Colonic mucosa (tissue), 4 donors: ENCODE results near the gene NDNF. TPM values are rescaled to one million over a fixed set of nuclear protein-coding genes. Genes with fewer than 3 reads are reported as not detected.

Experiments used
- DNase-seq: peaks from one replicate; pipeline ENCODE4 v3.0.0-alpha.2; 2020
- H3K27ac ChIP-seq: fragments of 200-600 bp; one replicate; pipeline ENCODE4 v1.8.0; 2021
- H3K27me3 ChIP-seq: fragments of 200-600 bp; one replicate; pipeline ENCODE4 v1.8.0; 2021
- H3K36me3 ChIP-seq: fragments of 200-600 bp; one replicate; pipeline ENCODE4 v1.8.0; 2021
- H3K4me1 ChIP-seq: fragments of 200-600 bp; one replicate; pipeline ENCODE4 v1.8.0; 2021; ENCODE audit warnings: mild to moderate bottlenecking
- H3K4me3 ChIP-seq: fragments of 200-600 bp; one replicate; pipeline ENCODE4 v1.8.0; 2021
- H3K9ac ChIP-seq, 2 donors: one replicate each; pipeline ENCODE4 v1.7.0; 2013; ENCODE audit warnings: control low read depth in 2 of 2, low read depth in 2 of 2, low read length in 2 of 2
- H3K9me3 ChIP-seq: fragments of 200-600 bp; one replicate; pipeline ENCODE4 v1.8.0; 2021
- intact Hi-C: fragments of 100-400 bp; cut with DNase I; formaldehyde crosslinking; loops from one replicate; pipeline ENCODE4 v1.14.1; 2022
- total RNA-seq, 2 donors: library from RNA; stranded (reverse); fragmentation: NEBNext Ultra II Directional in 1 of 2; extraction: Animal tissue kit (Norgen Biotek cat#: 25700) in 1 of 2; gene quantifications; one replicate each; pipeline ENCODE4 v1.2.1, GENCODE V29; 2021
- TF ChIP-seq, protein P1 (sequence below): fragments of 200-600 bp; IDR thresholded peaks from one replicate; pipeline ENCODE4 v1.8.0; 2022; ENCODE audit warnings: antibody characterized with exemption, mild to moderate bottlenecking
- donor health status: healthy.
- donor health status: DM: no; HTN: no; CAD: no.
- donor health status: DM: no; HTN: no; CAD: no.

The NDNF gene
- total RNA-seq, 2 donors from 2014 or later, result 8.9 to 30.4 TPM

DNA sequence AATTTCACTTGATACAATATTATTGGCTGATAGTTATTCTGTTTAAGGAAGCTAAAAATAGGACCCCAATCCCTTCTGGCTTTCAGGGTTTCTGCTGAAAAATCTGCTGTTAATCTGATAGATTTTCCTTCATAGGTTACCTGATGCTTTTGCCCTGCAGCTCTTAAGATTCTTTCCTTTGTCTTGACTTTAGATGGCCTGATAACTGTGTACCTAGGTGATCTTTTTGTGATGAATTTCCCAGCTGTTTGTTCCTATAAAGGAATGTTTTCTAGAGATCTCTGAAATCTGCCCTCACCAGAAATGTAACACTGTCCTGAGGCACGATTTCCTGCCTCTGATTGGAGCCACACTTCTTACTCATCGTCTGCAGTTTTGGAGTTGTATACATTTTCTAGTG is 80.5 kb downstream of the NDNF start:
- DNase-seq, result no peak
- Histone ChIP-seq H3K27me3 (no peaks in the 10 kb centered on the region), H3K36me3 (no peaks in the 10 kb centered on the region), H3K9ac (no peak overlapping the region), H3K9me3 (no peaks in the 10 kb centered on the region), H3K27ac (no peak overlapping the region), H3K4me1 (no peaks in the 10 kb centered on the region), H3K4me3 (no peak overlapping the region)
- TF ChIP-seq, protein P1, sequence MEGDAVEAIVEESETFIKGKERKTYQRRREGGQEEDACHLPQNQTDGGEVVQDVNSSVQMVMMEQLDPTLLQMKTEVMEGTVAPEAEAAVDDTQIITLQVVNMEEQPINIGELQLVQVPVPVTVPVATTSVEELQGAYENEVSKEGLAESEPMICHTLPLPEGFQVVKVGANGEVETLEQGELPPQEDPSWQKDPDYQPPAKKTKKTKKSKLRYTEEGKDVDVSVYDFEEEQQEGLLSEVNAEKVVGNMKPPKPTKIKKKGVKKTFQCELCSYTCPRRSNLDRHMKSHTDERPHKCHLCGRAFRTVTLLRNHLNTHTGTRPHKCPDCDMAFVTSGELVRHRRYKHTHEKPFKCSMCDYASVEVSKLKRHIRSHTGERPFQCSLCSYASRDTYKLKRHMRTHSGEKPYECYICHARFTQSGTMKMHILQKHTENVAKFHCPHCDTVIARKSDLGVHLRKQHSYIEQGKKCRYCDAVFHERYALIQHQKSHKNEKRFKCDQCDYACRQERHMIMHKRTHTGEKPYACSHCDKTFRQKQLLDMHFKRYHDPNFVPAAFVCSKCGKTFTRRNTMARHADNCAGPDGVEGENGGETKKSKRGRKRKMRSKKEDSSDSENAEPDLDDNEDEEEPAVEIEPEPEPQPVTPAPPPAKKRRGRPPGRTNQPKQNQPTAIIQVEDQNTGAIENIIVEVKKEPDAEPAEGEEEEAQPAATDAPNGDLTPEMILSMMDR, result no peak
- intact Hi-C loops, result no loop called here

DNA sequence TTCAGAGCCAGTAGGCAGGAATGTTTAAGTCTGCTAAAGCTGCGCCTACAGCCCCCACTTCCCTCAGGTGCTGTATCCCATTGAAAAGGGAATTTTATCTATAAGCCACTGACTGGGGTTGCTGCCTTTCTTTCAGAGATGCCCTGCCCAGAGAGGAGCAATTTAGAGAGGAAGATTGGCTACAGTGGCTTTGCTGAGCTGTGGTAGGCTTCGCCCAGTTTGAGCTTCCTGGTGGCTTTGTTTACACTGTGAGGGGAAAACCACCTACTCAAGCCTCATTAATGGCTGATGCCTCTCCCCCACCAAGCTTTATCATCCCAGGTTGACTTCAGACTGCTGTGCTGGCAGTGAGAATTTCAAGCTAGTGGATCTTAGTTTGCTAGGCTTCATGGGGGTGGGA is 82.1 kb downstream of the NDNF start:
- H3K4me1 ChIP-seq, result no peaks in the 10 kb centered on the region
- H3K27ac ChIP-seq, result no peak overlapping the region
- no peak for DNase-seq
- TF ChIP-seq, protein P1, result no peak
- intact Hi-C loops, result no loop called here
- no peak overlapping the region for H3K4me3 ChIP-seq
- no peaks in the 10 kb centered on the region for H3K27me3 ChIP-seq
- H3K9ac ChIP-seq, result no peak overlapping the region
- H3K36me3 ChIP-seq, result no peaks in the 10 kb centered on the region
- H3K9me3 ChIP-seq, result no peaks in the 10 kb centered on the region

Other genes with a start within 250 kb of the NDNF start
- gene PRDM5, start 149.8 kb downstream of the NDNF start, total RNA-seq, result 1 to 10 TPM; 9.2 to 9.3 TPM
- 1 to 10 TPM in 1 of 2 donors, under 1 TPM in 1; 0.40 to 1.2 TPM for gene TNIP3, start 91.8 kb upstream of the NDNF start, total RNA-seq